Astrocyte (in vitro differentiated cells and primary cell): ENCODE results near the gene SLC25A26. TPM values are rescaled to one million over a fixed set of nuclear protein-coding genes. Genes with fewer than 3 reads are reported as not detected.
A peak's percentile ranks its signal among the peaks of the same experiment; 100 is the strongest.

Experiments used
- DNase-seq: peaks from one replicate; pipeline ENCODE4 v3.0.0-alpha.2; 2010; ENCODE audit warnings: low read depth
- FAIRE-seq: peaks from 2 replicates; lab custom pipeline; 2011; peaks lifted over from hg19 to GRCh38; lab: Jason Lieb, UNC
- H2AFZ ChIP-seq: 2 replicates; pipeline ENCODE4 v1.6.0; 2012; ENCODE audit warnings: low read depth, low read length, inconsistent platforms
- H3K27ac ChIP-seq: 2 replicates; pipeline ENCODE4 v1.5.1; 2011; ENCODE audit warnings: low read depth, low read length, inconsistent platforms
- H3K27me3 ChIP-seq: 2 replicates; pipeline ENCODE4 v1.6.0; 2011; ENCODE audit warnings: low read length, inconsistent platforms; ENCODE audit not compliant: insufficient read depth
- H3K36me3 ChIP-seq: 2 replicates; pipeline ENCODE4 v1.5.1; 2011; ENCODE audit warnings: low read length, inconsistent platforms; ENCODE audit not compliant: insufficient read depth
- H3K4me1 ChIP-seq: 2 replicates; pipeline ENCODE4 v1.5.1; 2011; ENCODE audit warnings: low read length, inconsistent platforms; ENCODE audit not compliant: insufficient read depth
- H3K4me2 ChIP-seq: 2 replicates; pipeline ENCODE4 v1.6.0; 2012; ENCODE audit warnings: low read length, inconsistent platforms
- H3K4me3 ChIP-seq: 2 replicates; pipeline ENCODE4 v1.5.1; 2011; ENCODE audit warnings: low read depth, mild to moderate bottlenecking, low read length, inconsistent platforms; ENCODE audit not compliant: insufficient read depth
- H3K79me2 ChIP-seq: 2 replicates; pipeline ENCODE4 v1.6.0; 2012; ENCODE audit warnings: mild to moderate bottlenecking, low read length, inconsistent platforms; ENCODE audit not compliant: insufficient read depth
- H3K9ac ChIP-seq: 2 replicates; pipeline ENCODE4 v1.6.0; 2012; ENCODE audit warnings: mild to moderate bottlenecking, low read length, inconsistent platforms
- H3K9me3 ChIP-seq: 2 replicates; pipeline ENCODE4 v1.5.1; 2012; ENCODE audit warnings: low read depth, mild to moderate bottlenecking, low read length, inconsistent platforms; ENCODE audit not compliant: insufficient read depth
- H4K20me1 ChIP-seq: 2 replicates; pipeline ENCODE4 v1.6.0; 2012; ENCODE audit warnings: low read length, inconsistent platforms; ENCODE audit not compliant: insufficient read depth
- H3K27ac Mint-ChIP-seq: one replicate; pipeline ENCODE4 v1.8.0; 2021; ENCODE audit warnings: mild to moderate bottlenecking, mixed read lengths; ENCODE audit not compliant: unreplicated experiment
- H3K27me3 Mint-ChIP-seq: one replicate; pipeline ENCODE4 v1.8.0; 2021; ENCODE audit warnings: low read depth, mixed read lengths; ENCODE audit not compliant: unreplicated experiment
- H3K36me3 Mint-ChIP-seq: one replicate; pipeline ENCODE4 v1.8.0; 2021; ENCODE audit warnings: low read depth, mixed read lengths; ENCODE audit not compliant: unreplicated experiment
- H3K4me1 Mint-ChIP-seq: one replicate; pipeline ENCODE4 v1.8.0; 2021; ENCODE audit warnings: low read depth, mixed read lengths; ENCODE audit not compliant: unreplicated experiment
- H3K4me3 Mint-ChIP-seq: one replicate; pipeline ENCODE4 v1.8.0; 2021; ENCODE audit warnings: mild to moderate bottlenecking, moderate library complexity, mixed read lengths; ENCODE audit not compliant: unreplicated experiment
- H3K9me3 Mint-ChIP-seq: one replicate; pipeline ENCODE4 v1.8.0; 2021; ENCODE audit warnings: mild to moderate bottlenecking, mixed read lengths; ENCODE audit not compliant: unreplicated experiment
- EZH2 ChIP-seq: IDR thresholded peaks from 2 replicates; pipeline ENCODE4 v1.6.1; 2012; ENCODE audit warnings: mild to moderate bottlenecking, low read length, inconsistent platforms; ENCODE audit not compliant: insufficient read depth
- total RNA-seq: library from RNA; stranded (reverse); gene quantifications from 2 replicates; pipeline ENCODE4 v1.2.1, GENCODE V29; 2021
- TF ChIP-seq, protein P1 (sequence below): IDR thresholded peaks from 2 replicates; pipeline ENCODE4 v1.5.1; 2011; ENCODE audit warnings: low read depth, mild to moderate bottlenecking, inconsistent platforms, low read length, moderate library complexity; ENCODE audit not compliant: insufficient read depth

Gene SLC25A26
- total RNA-seq, 1 donor from 2014 or later: 17.9 TPM

DNA sequence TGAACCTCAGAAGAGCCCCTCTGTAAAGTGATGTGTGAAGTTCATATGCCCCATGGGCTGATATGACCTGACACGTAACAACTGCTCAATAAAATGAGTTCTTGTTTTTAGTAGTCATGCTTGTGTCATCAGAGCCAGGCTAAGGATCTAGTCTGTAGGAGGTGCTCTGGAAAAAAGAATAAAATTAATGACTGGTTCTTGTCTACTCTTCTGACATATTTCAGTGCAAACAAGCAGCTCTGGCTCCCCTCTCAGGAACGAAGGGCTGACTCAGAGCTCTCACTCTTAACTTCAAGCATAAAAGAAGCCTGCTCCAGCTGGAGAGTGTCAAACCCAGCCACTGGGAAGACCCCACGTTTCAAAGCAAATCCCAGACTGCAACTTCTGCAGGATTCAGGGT, 203.0 kb downstream of the SLC25A26 start:
- H3K27ac Mint-ChIP-seq: peak overlapping the region; percentile 95
- peak; percentile 82 for DNase-seq
- peaks cover 41% of the 10 kb centered on the region for H3K4me1 Mint-ChIP-seq
- no peak overlapping the region for H3K9ac ChIP-seq
- H3K4me2 ChIP-seq: peak overlapping the region; percentile 39
- H3K27me3 Mint-ChIP-seq: no peaks in the 10 kb centered on the region
- FAIRE-seq: peak; percentile 54
- peaks cover 57% of the 10 kb centered on the region for H3K79me2 ChIP-seq
- H4K20me1 ChIP-seq: no peaks in the 10 kb centered on the region
- no peak overlapping the region for H2AFZ ChIP-seq
- no peaks in the 10 kb centered on the region for H3K36me3 ChIP-seq
- H3K4me1 ChIP-seq: peaks cover 34% of the 10 kb centered on the region
- peaks cover 19% of the 10 kb centered on the region for H3K9me3 Mint-ChIP-seq
- peaks cover 29% of the 10 kb centered on the region for H3K36me3 Mint-ChIP-seq
- peak overlapping the region; percentile 28 for H3K27ac ChIP-seq
- H3K9me3 ChIP-seq: peaks cover 7% of the 10 kb centered on the region
- no peak overlapping the region for H3K4me3 ChIP-seq
- H3K27me3 ChIP-seq: no peaks in the 10 kb centered on the region
- no peak overlapping the region for H3K4me3 Mint-ChIP-seq
- TF ChIP-seq, protein P1, sequence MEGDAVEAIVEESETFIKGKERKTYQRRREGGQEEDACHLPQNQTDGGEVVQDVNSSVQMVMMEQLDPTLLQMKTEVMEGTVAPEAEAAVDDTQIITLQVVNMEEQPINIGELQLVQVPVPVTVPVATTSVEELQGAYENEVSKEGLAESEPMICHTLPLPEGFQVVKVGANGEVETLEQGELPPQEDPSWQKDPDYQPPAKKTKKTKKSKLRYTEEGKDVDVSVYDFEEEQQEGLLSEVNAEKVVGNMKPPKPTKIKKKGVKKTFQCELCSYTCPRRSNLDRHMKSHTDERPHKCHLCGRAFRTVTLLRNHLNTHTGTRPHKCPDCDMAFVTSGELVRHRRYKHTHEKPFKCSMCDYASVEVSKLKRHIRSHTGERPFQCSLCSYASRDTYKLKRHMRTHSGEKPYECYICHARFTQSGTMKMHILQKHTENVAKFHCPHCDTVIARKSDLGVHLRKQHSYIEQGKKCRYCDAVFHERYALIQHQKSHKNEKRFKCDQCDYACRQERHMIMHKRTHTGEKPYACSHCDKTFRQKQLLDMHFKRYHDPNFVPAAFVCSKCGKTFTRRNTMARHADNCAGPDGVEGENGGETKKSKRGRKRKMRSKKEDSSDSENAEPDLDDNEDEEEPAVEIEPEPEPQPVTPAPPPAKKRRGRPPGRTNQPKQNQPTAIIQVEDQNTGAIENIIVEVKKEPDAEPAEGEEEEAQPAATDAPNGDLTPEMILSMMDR: no peak
- no peak for TF ChIP-seq EZH2

- Mint-ChIP-seq H3K27me3 (no peaks in the 10 kb centered on the region), H3K9me3 (peaks cover 17% of the 10 kb centered on the region), H3K4me1 (peaks cover 53% of the 10 kb centered on the region), H3K27ac (peak overlapping the region; percentile 35), H3K36me3 (peaks cover 22% of the 10 kb centered on the region), H3K4me3 (no peak overlapping the region)
- H3K4me2 ChIP-seq: no peak overlapping the region
- no peak for DNase-seq
- no peak overlapping the region for H3K27ac ChIP-seq
- peaks cover 55% of the 10 kb centered on the region for H3K79me2 ChIP-seq
- H4K20me1 ChIP-seq: no peaks in the 10 kb centered on the region
- H3K9ac ChIP-seq: no peak overlapping the region
- H2AFZ ChIP-seq: no peak overlapping the region
- peaks cover 7% of the 10 kb centered on the region for H3K9me3 ChIP-seq
- no peaks in the 10 kb centered on the region for H3K36me3 ChIP-seq
- H3K4me3 ChIP-seq: no peak overlapping the region
- FAIRE-seq: no peak
- no peak for TF ChIP-seq EZH2
- no peaks in the 10 kb centered on the region for H3K27me3 ChIP-seq
- H3K4me1 ChIP-seq: peaks cover 39% of the 10 kb centered on the region
These were observed 204.2 kb downstream of the SLC25A26 start for GRCh38 chr3:66425032-66425431.

DNA sequence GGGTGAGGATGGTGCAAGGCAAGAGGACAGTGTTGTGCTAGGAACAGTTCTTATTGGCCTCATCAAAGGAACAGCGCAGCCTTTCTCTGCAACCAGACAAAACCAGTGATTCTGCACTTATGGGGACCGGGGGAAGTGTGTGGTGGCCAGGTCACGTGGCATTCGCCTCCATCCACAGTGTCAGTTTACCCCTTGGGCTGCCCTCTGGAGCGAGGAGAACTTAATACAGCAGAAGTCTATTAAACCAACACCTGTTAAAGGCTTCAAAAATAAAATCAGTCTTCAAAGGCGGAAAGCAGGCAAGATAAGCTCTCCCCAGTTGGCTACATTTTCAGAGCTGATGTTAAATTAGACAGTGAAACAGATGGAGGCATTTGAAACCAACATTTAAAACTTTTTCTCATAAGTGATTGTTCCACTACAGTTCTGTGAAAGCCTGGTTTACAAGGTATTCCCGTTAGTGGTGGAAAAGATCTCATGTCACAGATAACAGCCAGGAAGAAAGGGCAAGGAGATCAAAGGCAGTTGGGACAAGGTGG, 204.8 kb downstream of the SLC25A26 start:
- DNase-seq: no peak
- Histone ChIP-seq H4K20me1 (no peaks in the 10 kb centered on the region), H3K27me3 (no peaks in the 10 kb centered on the region), H3K4me3 (no peak overlapping the region), H3K9ac (no peak overlapping the region), H3K27ac (no peak overlapping the region), H2AFZ (no peak overlapping the region), H3K79me2 (peaks cover 55% of the 10 kb centered on the region), H3K36me3 (no peaks in the 10 kb centered on the region), H3K4me1 (peaks cover 39% of the 10 kb centered on the region), H3K9me3 (peaks cover 7% of the 10 kb centered on the region), H3K4me2 (no peak overlapping the region)
- TF ChIP-seq EZH2: no peak
- TF ChIP-seq, protein P1: no peak
- Mint-ChIP-seq H3K9me3 (peaks cover 14% of the 10 kb centered on the region), H3K4me3 (no peak overlapping the region), H3K27me3 (no peaks in the 10 kb centered on the region), H3K4me1 (peaks cover 57% of the 10 kb centered on the region), H3K36me3 (peaks cover 19% of the 10 kb centered on the region), H3K27ac (peak overlapping the region; percentile 35)
- no peak for FAIRE-seq
